Tibial nerve (tissue), 4 donors: ENCODE measurements around the gene PARVG.

Experiments used
- EP300 ChIP-seq, 2 donors: sonication (generic); formaldehyde crosslinking; IDR thresholded peaks; one replicate each; pipeline ENCODE4 v1.6.1; 2017; ENCODE audit warnings: antibody characterized with exemption in 2 of 2, mild to moderate bottlenecking in 1 of 2
- POLR2A ChIP-seq, 2 donors: fragments of 450-650 bp; IDR thresholded peaks; one replicate each; pipeline ENCODE4 v1.6.1; 2017; ENCODE audit warnings: antibody characterized with exemption in 2 of 2, mild to moderate bottlenecking in 2 of 2, moderate library complexity in 2 of 2
- TF ChIP-seq, protein P1 (sequence below), 5 experiments: fragments of 200-600 bp in 3 of 5; fragments of 450-650 bp in 2 of 5; sonication (generic) in 3 of 5; IDR thresholded peaks; one replicate each; pipeline ENCODE4 v1.5.1; 2016 to 2019; ENCODE audit warnings: antibody characterized with exemption in 5 of 5, mild to moderate bottlenecking in 3 of 5, moderate library complexity in 2 of 5

DNA sequence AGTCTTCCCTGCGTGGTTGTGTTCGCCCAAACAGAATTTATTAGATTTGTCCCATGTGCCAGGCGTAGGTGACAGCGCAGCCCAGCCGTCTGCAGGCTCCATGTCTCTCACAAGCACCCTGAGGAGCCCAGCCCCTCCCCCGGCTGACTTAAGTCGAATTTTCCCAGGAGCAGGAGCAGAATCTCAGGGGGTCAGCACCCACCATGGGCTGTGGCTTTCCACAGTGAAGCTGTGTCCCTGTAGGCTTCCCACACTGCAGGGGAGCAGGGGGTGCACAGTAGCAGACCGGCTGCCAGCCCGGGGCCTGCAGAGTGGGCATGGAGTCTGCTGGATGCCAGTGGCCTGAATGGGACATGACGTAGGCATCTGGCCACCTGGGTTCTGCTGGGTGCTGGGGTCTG is 16.0 kb downstream of the PARVG start:
- TF ChIP-seq, protein P1, sequence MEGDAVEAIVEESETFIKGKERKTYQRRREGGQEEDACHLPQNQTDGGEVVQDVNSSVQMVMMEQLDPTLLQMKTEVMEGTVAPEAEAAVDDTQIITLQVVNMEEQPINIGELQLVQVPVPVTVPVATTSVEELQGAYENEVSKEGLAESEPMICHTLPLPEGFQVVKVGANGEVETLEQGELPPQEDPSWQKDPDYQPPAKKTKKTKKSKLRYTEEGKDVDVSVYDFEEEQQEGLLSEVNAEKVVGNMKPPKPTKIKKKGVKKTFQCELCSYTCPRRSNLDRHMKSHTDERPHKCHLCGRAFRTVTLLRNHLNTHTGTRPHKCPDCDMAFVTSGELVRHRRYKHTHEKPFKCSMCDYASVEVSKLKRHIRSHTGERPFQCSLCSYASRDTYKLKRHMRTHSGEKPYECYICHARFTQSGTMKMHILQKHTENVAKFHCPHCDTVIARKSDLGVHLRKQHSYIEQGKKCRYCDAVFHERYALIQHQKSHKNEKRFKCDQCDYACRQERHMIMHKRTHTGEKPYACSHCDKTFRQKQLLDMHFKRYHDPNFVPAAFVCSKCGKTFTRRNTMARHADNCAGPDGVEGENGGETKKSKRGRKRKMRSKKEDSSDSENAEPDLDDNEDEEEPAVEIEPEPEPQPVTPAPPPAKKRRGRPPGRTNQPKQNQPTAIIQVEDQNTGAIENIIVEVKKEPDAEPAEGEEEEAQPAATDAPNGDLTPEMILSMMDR (IDR thresholded peaks at IDR 0.05): no peak
- TF ChIP-seq POLR2A (IDR thresholded peaks at IDR 0.05) (no peak), EP300 (IDR thresholded peaks at IDR 0.05) (no peak)
